H9 (cell line): ENCODE results near the gene NAPB. TPM values are rescaled to one million over a fixed set of nuclear protein-coding genes. Genes with fewer than 3 reads are reported as not detected.

Experiments used
- DNase-seq: peaks from one replicate; pipeline ENCODE4 v3.0.0-alpha.2; 2017
- H2AFZ ChIP-seq: one replicate; pipeline ENCODE4 v1.6.1; 2013; ENCODE audit warnings: mild to moderate bottlenecking, low read length, control low read depth, moderate library complexity
- H2AK5ac ChIP-seq: 2 replicates; pipeline ENCODE4 v1.6.1; 2013; ENCODE audit warnings: low read length, control low read depth, mixed read lengths; ENCODE audit not compliant: insufficient read length
- H2BK120ac ChIP-seq: one replicate; pipeline ENCODE4 v1.6.1; 2013; ENCODE audit warnings: low read depth, mild to moderate bottlenecking, low read length, control low read depth, inconsistent platforms; ENCODE audit not compliant: poor library complexity, severe bottlenecking
- H2BK12ac ChIP-seq: 2 replicates; pipeline ENCODE4 v1.6.1; 2013; ENCODE audit warnings: low read length, control low read depth, mixed read lengths, low read depth; ENCODE audit not compliant: insufficient read length
- H2BK15ac ChIP-seq: 2 replicates; pipeline ENCODE4 v1.6.1; 2013; ENCODE audit warnings: low read depth, low read length, control low read depth
- H2BK20ac ChIP-seq: one replicate; pipeline ENCODE4 v1.6.1; 2013; ENCODE audit warnings: low read depth, mild to moderate bottlenecking, low read length, control low read depth, inconsistent platforms; ENCODE audit not compliant: poor library complexity, severe bottlenecking
- H2BK5ac ChIP-seq: 2 replicates; pipeline ENCODE4 v1.6.1; 2013; ENCODE audit warnings: low read length, control low read depth, mixed read lengths; ENCODE audit not compliant: insufficient read length
- H3K14ac ChIP-seq: 2 replicates; pipeline ENCODE4 v1.6.1; 2013; ENCODE audit warnings: low read length, control low read depth; ENCODE audit not compliant: insufficient read depth
- H3K18ac ChIP-seq: 2 replicates; pipeline ENCODE4 v1.6.1; 2013; ENCODE audit warnings: low read depth, mild to moderate bottlenecking, mixed read lengths, low read length, control low read depth; ENCODE audit not compliant: insufficient read length
- H3K23ac ChIP-seq: 2 replicates; pipeline ENCODE4 v1.6.1; 2013; ENCODE audit warnings: low read length, control low read depth, mixed read lengths, low read depth; ENCODE audit not compliant: insufficient read length
- H3K23me2 ChIP-seq: 2 replicates; pipeline ENCODE4 v1.6.1; 2013; ENCODE audit warnings: low read depth, mild to moderate bottlenecking, mixed read lengths, low read length, control low read depth; ENCODE audit not compliant: insufficient read length, poor library complexity, severe bottlenecking
- H3K27ac ChIP-seq: 2 replicates; pipeline ENCODE4 v1.5.1; 2013; ENCODE audit warnings: low read length, control low read depth, mixed read lengths, low read depth; ENCODE audit not compliant: insufficient read length
- H3K27me3 ChIP-seq: 2 replicates; pipeline ENCODE4 v1.6.1; 2013; ENCODE audit warnings: low read length, control low read depth, inconsistent platforms; ENCODE audit not compliant: insufficient read depth
- H3K4ac ChIP-seq: 2 replicates; pipeline ENCODE4 v1.6.1; 2013; ENCODE audit warnings: low read depth, mild to moderate bottlenecking, control low read depth, inconsistent platforms, low read length, moderate library complexity
- H3K4me1 ChIP-seq: 2 replicates; pipeline ENCODE4 v1.6.1; 2013; ENCODE audit warnings: low read length, control low read depth, inconsistent platforms; ENCODE audit not compliant: insufficient read depth
- H3K4me2 ChIP-seq: 2 replicates; pipeline ENCODE4 v1.6.1; 2013; ENCODE audit warnings: low read length, control low read depth, mixed read lengths; ENCODE audit not compliant: insufficient read length, insufficient read depth
- H3K56ac ChIP-seq: 2 replicates; pipeline ENCODE4 v1.6.1; 2013; ENCODE audit warnings: low read depth, mild to moderate bottlenecking, mixed read lengths, low read length, control low read depth; ENCODE audit not compliant: insufficient read length
- H3K79me1 ChIP-seq: 2 replicates; pipeline ENCODE4 v1.6.1; 2013; ENCODE audit warnings: low read depth, mild to moderate bottlenecking, moderate library complexity, low read length, control low read depth, inconsistent platforms; ENCODE audit not compliant: insufficient read depth, poor library complexity, severe bottlenecking
- H3K79me2 ChIP-seq: 2 replicates; pipeline ENCODE4 v1.6.1; 2013; ENCODE audit warnings: low read length, control low read depth, inconsistent platforms; ENCODE audit not compliant: insufficient read depth
- H3K9ac ChIP-seq: 2 replicates; pipeline ENCODE4 v1.6.1; 2013; ENCODE audit warnings: low read length, control low read depth, mixed read lengths; ENCODE audit not compliant: insufficient read length; ENCODE audit errors: extremely low read depth
- H3K9me3 ChIP-seq: one replicate; pipeline ENCODE4 v1.6.1; 2013; ENCODE audit warnings: low read depth, low read length, inconsistent platforms; ENCODE audit not compliant: control insufficient read depth
- H3T11ph ChIP-seq: one replicate; pipeline ENCODE4 v1.6.1; 2013; ENCODE audit warnings: mild to moderate bottlenecking, low read length, control low read depth, inconsistent platforms
- H4K20me1 ChIP-seq: one replicate; pipeline ENCODE4 v1.6.1; 2013; ENCODE audit not compliant: control insufficient read depth, insufficient read length, insufficient read depth
- H4K5ac ChIP-seq: 2 replicates; pipeline ENCODE4 v1.6.1; 2013; ENCODE audit warnings: low read depth, mild to moderate bottlenecking, mixed read lengths, low read length, control low read depth; ENCODE audit not compliant: insufficient read length
- H4K8ac ChIP-seq: replicated peaks from 2 replicates; pipeline ENCODE4 v1.6.1; 2013; ENCODE audit warnings: low read length, control low read depth, mixed read lengths, low read depth; ENCODE audit not compliant: insufficient read length
- H4K91ac ChIP-seq: 2 replicates; pipeline ENCODE4 v1.6.1; 2013; ENCODE audit warnings: low read depth, mild to moderate bottlenecking, moderate library complexity, mixed read lengths, low read length, control low read depth; ENCODE audit not compliant: insufficient read length
- H3K27ac Mint-ChIP-seq, 3 experiments: 2 replicates in 2 of 3; 3 replicates in 1 of 3; pipeline ENCODE4 v1.8.0; 2020 to 2021; ENCODE audit warnings: mixed read lengths in 3 of 3, mild to moderate bottlenecking in 1 of 3, moderate library complexity in 1 of 3
- H3K27me3 Mint-ChIP-seq: 2 replicates; pipeline ENCODE4 v1.8.0; 2021; ENCODE audit warnings: low read depth, mild to moderate bottlenecking, moderate library complexity, mixed read lengths
- H3K36me3 Mint-ChIP-seq, 3 experiments: 2 replicates in 2 of 3; 3 replicates in 1 of 3; pipeline ENCODE4 v1.8.0; 2020 to 2021; ENCODE audit warnings: low read depth in 3 of 3, mixed read lengths in 3 of 3; ENCODE audit not compliant: insufficient read depth in 1 of 3
- H3K4me1 Mint-ChIP-seq, 2 experiments: 2 replicates each; pipeline ENCODE4 v1.8.0; 2020; ENCODE audit warnings: mixed read lengths in 2 of 2
- H3K4me3 Mint-ChIP-seq, 2 experiments: 2 replicates in 1 of 2; 3 replicates in 1 of 2; pipeline ENCODE4 v1.8.0; 2020 to 2021; ENCODE audit warnings: mild to moderate bottlenecking in 2 of 2, mixed read lengths in 2 of 2, moderate library complexity in 1 of 2
- H3K9me3 Mint-ChIP-seq, 2 experiments: 2 replicates in 1 of 2; 3 replicates in 1 of 2; pipeline ENCODE4 v1.8.0; 2020; ENCODE audit warnings: mild to moderate bottlenecking in 2 of 2, mixed read lengths in 2 of 2, moderate library complexity in 1 of 2
- CTCF ChIP-seq: fragments of 200-600 bp; sonication (generic); conservative IDR thresholded peaks from 3 replicates; pipeline ENCODE4 v1.8.0; 2021; ENCODE audit warnings: antibody characterized with exemption, mild to moderate bottlenecking
- WGBS: extraction: QIAGEN DNeasy Blood & Tissue Kit; methylation state at CpG from one replicate; pipeline ENCODE4 v1.1.7; 2013; ENCODE audit warnings: missing lambda C conversion rate, low lambda C conversion rate, mixed read lengths; ENCODE audit not compliant: insufficient read length; ENCODE audit errors: extremely low coverage; 5-methylcytosine and 5-hydroxymethylcytosine counted together
- total RNA-seq: library from RNA; stranded (reverse); gene quantifications from 2 replicates; pipeline ENCODE4 v1.2.1, GENCODE V29; 2021

The NAPB gene
- total RNA-seq, 1 experiment from 2014 or later, result 10.4 TPM

GRCh38 chr20:23343590-23343989 lies 77.7 kb downstream of the NAPB start:
- H3K9me3 Mint-ChIP-seq, result peaks cover 2 to 4% of the 10 kb centered on the region in 2 experiments; a peak in 2 of 5 replicates
- no peak overlapping the region for H2BK15ac ChIP-seq
- no peaks in the 10 kb centered on the region for H3K36me3 Mint-ChIP-seq
- no peak overlapping the region for H3K14ac ChIP-seq
- H3K18ac ChIP-seq, result no peak overlapping the region
- H3K9ac ChIP-seq, result no peak overlapping the region
- H3K4me3 Mint-ChIP-seq, result no peak overlapping the region
- H3T11ph ChIP-seq, result no peak overlapping the region
- no peaks in the 10 kb centered on the region for H3K9me3 ChIP-seq
- no peaks in the 10 kb centered on the region for H3K27me3 ChIP-seq
- no peaks in the 10 kb centered on the region for H3K79me1 ChIP-seq
- peaks cover 8 to 11% of the 10 kb centered on the region in 2 experiments for H3K4me1 Mint-ChIP-seq
- no peak overlapping the region for H4K8ac ChIP-seq
- H2BK12ac ChIP-seq, result no peak overlapping the region
- no peak overlapping the region for H2BK120ac ChIP-seq
- H4K5ac ChIP-seq, result no peak overlapping the region
- no peaks in the 10 kb centered on the region for H4K20me1 ChIP-seq
- peaks cover 4% of the 10 kb centered on the region; the same call in 1 of the 2 replicates for H3K27me3 Mint-ChIP-seq
- no peak overlapping the region for H2BK20ac ChIP-seq
- no peak overlapping the region for H4K91ac ChIP-seq
- no peak overlapping the region for H3K27ac Mint-ChIP-seq
- no peak overlapping the region for H3K23ac ChIP-seq
- no peak overlapping the region for H3K27ac ChIP-seq
- H2AFZ ChIP-seq, result no peak overlapping the region
- H2AK5ac ChIP-seq, result no peak overlapping the region
- no peak overlapping the region for H3K4me2 ChIP-seq
- no peak for DNase-seq
- no CpG with 5 or more reads among the region's 1 CpG for WGBS
- H3K4me1 ChIP-seq, result no peaks in the 10 kb centered on the region; the same call in 1 of the 2 replicates
- no peaks in the 10 kb centered on the region for H3K23me2 ChIP-seq
- no peaks in the 10 kb centered on the region for H3K79me2 ChIP-seq
- no peak overlapping the region for H3K4ac ChIP-seq
- no peak overlapping the region for H3K56ac ChIP-seq
- H2BK5ac ChIP-seq, result no peak overlapping the region
- TF ChIP-seq CTCF, result no peak
